HG03025 (cell line): ENCODE results near the gene CENPC.
"Not testable (repeated sequence)": the region's sequence is repeated elsewhere in the genome, so short reads cannot be mapped to it uniquely, and the experiment has no call there.

Source experiments
- ATAC-seq: cut with Tn5 transposase; IDR thresholded peaks from one replicate; pipeline ENCODE4 v1.9.1; 2021; ENCODE audit warnings: mild to moderate bottlenecking, moderate library complexity; ENCODE audit not compliant: unreplicated experiment, low FRiP score

Gene CENPC

GRCh38 chr4:67552146-67552792, 7.0 kb upstream of the CENPC start:
- not testable (repeated sequence) for ATAC-seq

DNA sequence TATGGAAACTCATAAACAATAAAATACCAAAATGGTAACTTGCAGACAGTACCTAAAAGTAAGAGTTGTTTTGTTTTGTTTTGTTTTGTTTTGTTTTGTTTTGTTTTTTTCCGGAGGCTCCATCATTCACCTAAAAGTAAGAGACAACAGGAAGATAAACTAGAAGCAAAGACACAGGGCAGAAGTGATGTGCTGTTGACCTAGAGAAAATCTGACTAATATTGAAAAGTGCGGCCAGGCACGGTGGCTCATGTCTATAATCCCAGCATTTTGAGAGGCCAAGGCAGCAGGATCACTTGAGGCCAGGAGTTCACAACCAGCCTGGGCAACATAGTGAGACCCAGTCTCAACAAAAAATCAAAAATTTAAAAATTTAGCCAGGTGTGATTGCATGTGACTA, 5.6 kb upstream of the CENPC start:
- ATAC-seq = peak; percentile 38

GRCh38 chr4:67550451-67550850, 5.1 kb upstream of the CENPC start:
- ATAC-seq = peak; percentile 47

GRCh38 chr4:67549123-67549522, 3.8 kb upstream of the CENPC start:
- ATAC-seq = peak; percentile 21

DNA sequence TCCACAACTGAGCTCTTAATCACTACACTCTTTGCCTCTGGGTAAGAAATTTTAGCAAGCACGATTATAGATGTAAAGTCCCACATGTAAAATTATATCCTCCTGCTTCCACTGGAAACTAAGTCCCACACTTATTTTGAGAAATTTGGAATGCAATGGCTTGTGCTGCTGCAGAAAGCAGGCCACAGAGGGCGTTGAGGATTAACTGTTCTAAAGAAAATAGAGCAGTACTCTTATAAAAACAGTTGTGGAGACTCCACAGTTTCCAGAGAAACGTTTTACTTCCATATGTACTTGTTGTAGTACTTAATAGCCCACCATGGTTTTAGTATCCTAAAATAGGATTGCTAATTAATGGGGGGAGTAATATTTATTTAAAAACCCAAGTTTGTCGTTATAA, 1.7 kb upstream of the CENPC start:
- no peak for ATAC-seq

- no peak for ATAC-seq
Measured at GRCh38 chr4:67546004-67546356, 677 bp upstream of the CENPC start.

DNA sequence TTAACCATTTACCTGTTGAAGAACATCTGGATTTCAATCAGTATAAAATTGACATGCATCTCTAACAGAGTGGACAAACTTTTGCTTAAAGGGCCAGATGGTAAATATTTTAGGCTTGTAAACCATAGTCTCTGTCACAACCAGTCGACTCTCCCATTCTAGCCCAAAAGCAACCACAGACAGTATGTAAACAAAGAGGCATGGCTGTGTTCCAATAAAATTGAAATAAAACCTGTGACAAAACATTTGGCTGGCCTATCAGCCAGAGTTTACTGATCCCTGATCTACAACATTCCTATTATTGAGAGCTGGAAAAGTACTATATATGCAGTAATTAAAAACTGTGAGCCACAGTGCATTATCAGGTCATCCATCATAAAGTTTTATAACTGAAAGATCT, 3.2 kb downstream of the CENPC start:
- ATAC-seq = no peak

GRCh38 chr4:67539830-67540229, 5.5 kb downstream of the CENPC start:
- no peak for ATAC-seq

- ATAC-seq = no peak
Measured at GRCh38 chr4:67535280-67535840, 9.9 kb downstream of the CENPC start.

DNA sequence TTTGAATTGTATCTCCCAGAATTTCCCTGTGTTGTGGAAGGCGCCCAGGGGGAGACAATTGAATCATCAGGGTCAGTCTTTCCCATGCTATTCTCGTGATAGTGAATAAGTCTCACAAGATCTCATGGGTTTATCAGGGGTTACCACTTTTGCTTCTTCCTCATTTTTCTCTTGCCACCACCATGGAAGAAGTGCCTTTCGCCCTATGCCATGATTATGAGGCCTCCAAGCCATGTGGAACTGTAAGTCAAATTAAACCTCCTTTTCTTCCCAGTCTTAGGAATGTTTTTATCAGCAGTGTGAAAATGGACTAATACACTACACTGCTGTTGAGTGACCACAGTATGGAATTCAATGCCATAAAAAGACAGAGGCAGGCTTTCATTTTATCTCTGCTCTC, 12.2 kb downstream of the CENPC start:
- ATAC-seq = no peak

- not testable (repeated sequence) for ATAC-seq
Measured at GRCh38 chr4:67532397-67532796, 12.9 kb downstream of the CENPC start.

- no peak for ATAC-seq
Measured at GRCh38 chr4:67531379-67531962, 13.8 kb downstream of the CENPC start.

- ATAC-seq = not testable (repeated sequence)
Measured at GRCh38 chr4:67524140-67524539, 21.2 kb downstream of the CENPC start.

DNA sequence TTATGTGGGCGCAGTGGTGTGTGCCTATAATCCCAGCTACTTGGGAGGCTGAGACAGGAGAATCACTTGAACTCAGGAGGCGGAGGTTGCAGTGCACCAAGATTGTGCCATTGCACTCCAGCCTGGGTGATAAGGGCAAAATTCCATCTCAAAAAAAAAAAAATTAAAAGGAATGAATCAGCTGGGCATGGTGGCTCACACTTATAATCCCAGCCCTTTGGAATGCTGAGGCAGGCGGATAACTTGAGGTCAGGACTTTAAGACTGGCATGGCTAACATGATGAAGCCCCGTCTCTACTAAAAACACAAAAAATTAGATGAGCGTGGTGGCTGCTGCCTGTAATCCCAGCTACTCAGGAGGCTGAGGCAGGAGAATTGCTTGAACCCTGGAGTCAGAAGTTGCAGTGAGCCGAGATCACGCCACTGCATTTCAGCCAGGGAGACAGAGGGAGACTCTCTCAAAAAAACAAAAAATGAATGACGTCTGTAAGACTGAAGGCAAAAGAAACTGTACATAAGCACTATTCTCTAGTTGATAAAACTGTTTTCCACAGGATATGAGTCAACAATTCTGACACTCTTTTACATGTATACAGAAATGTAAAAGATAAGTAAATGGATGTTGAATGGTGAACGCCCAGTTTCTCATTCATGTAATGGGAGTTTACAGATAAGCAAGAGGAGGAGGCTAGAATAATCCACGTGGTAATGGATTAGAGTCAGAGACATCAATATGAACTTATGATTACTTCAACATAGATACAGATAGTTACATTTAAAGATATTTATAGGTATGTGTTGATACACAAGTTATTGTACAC, 22.2 kb downstream of the CENPC start:
- ATAC-seq = no peak

DNA sequence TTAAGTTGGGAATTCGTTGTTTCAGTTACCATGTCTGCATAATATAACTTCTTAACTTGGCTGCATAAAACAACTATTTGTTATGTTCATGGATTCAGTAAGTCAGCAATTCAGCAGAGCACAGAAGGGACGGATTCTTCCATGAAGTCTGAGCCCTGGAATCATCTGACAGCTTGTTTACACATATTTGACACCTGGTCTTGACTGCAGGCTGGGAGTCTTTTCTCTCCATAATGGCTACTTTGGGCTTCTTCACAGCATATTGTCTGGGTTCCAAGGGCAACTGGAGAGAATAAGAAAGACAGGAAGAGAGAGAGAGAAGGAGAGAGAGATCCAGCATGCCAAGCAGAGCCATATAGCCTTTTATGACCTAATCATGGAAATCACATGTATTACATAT, 23.1 kb downstream of the CENPC start:
- no peak for ATAC-seq

- ATAC-seq = peak; percentile 92
Measured at GRCh38 chr4:67521506-67521905, 23.8 kb downstream of the CENPC start.

GRCh38 chr4:67520141-67520540, 25.2 kb downstream of the CENPC start:
- ATAC-seq = no peak

DNA sequence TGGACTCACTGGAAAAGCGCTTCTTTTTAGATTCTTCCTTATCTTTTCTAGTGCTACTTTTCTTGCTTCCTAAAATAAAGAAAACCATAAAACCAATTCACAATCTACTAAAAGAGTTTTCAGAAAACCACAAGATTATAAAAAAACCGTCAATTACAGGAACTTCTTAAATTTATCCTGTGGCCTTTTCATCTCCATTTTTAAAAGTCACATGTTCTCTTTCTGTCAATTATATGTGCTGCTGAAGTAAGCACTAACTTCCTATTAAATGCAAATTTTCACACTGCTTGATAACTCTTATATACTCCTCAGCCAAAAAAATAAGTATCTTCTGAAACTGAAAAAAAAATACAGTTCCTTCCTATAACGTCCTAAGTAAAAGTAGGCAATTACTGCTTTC, 32.8 kb downstream of the CENPC start:
- no peak for ATAC-seq

- ATAC-seq = no peak
Measured at GRCh38 chr4:67500373-67500772, 44.9 kb downstream of the CENPC start.

- peak; percentile 77 for ATAC-seq
Measured at GRCh38 chr4:67499799-67500198, 45.5 kb downstream of the CENPC start.

GRCh38 chr4:67483868-67484602, 61.3 kb downstream of the CENPC start:
- no peak for ATAC-seq
